Type B pancreatic cell (in vitro differentiated cells): ENCODE results near the gene LGALS12. TPM values are rescaled to one million over a fixed set of nuclear protein-coding genes. Genes with fewer than 3 reads are reported as not detected.

Experiments used
- total RNA-seq: library from RNA; stranded (reverse); gene quantifications from 2 replicates; pipeline ENCODE4 v1.2.1, GENCODE V29; 2021; ENCODE audit warnings: low replicate concordance

Gene LGALS12
- total RNA-seq, 1 donor from 2014 or later = 0.34 TPM

Other genes with a start within 250 kb of the LGALS12 start
- gene SLC22A9, start 136.3 kb upstream of the LGALS12 start, total RNA-seq = 0.19 and 0.24 TPM in 2 replicates
- gene PLAAT5, start 14.9 kb upstream of the LGALS12 start, total RNA-seq = 2.0 and 9.9 TPM in 2 replicates
- gene PLAAT4, start 30.7 kb downstream of the LGALS12 start, total RNA-seq = 131 and 152 TPM in 2 replicates
- 6.0 and 7.8 TPM in 2 replicates for gene PLAAT2, start 57.3 kb downstream of the LGALS12 start, total RNA-seq
- gene PLAAT3, start 108.3 kb downstream of the LGALS12 start, total RNA-seq = 55.6 and 65.4 TPM in 2 replicates
- gene ATL3, start 165.3 kb downstream of the LGALS12 start, total RNA-seq = 21.6 and 24.6 TPM in 2 replicates
- 95.0 and 95.9 TPM in 2 replicates for gene RTN3, start 175.4 kb downstream of the LGALS12 start, total RNA-seq